Small intestine (tissue), 7 donors: ENCODE measurements around the gene PGAP3. TPM values are rescaled to one million over a fixed set of nuclear protein-coding genes. Genes with fewer than 3 reads are reported as not detected.

Experiments
- DNase-seq, 2 donors: peaks; one replicate each; pipeline versions ENCODE4 v3.0.0 to v3.0.0-alpha.2; 2013
- FAIRE-seq: peaks from 2 replicates; lab custom pipeline; 2012; peaks lifted over from hg19 to GRCh38; lab: Jason Lieb, UNC
- H3K27ac ChIP-seq, 3 donors: one replicate each; pipeline ENCODE4 v1.5.1; 2013; ENCODE audit warnings: low read length in 2 of 3, mild to moderate bottlenecking in 2 of 3, control low read depth in 1 of 3, inconsistent platforms in 1 of 3, low read depth in 1 of 3, moderate library complexity in 1 of 3
- H3K27me3 ChIP-seq, 3 donors: one replicate each; pipeline ENCODE4 v1.6.1; 2013; ENCODE audit warnings: low read length in 3 of 3, inconsistent platforms in 1 of 3; ENCODE audit not compliant: control insufficient read depth in 3 of 3, insufficient read depth in 3 of 3
- H3K36me3 ChIP-seq, 3 donors: one replicate each; pipeline ENCODE4 v1.6.1; 2013; ENCODE audit warnings: low read length in 3 of 3, inconsistent platforms in 1 of 3, low read depth in 1 of 3, mild to moderate bottlenecking in 1 of 3, moderate library complexity in 1 of 3; ENCODE audit not compliant: control insufficient read depth in 3 of 3, insufficient read depth in 2 of 3
- H3K4me1 ChIP-seq, 3 donors: one replicate each; pipeline ENCODE4 v1.6.1; 2013; ENCODE audit warnings: low read length in 2 of 3, inconsistent platforms in 1 of 3, low read depth in 1 of 3, mild to moderate bottlenecking in 1 of 3, moderate library complexity in 1 of 3; ENCODE audit not compliant: control insufficient read depth in 3 of 3, insufficient read depth in 2 of 3
- H3K4me3 ChIP-seq, 3 donors: one replicate each; pipeline ENCODE4 v1.5.1; 2013; ENCODE audit warnings: low read length in 3 of 3, control low read depth in 1 of 3, inconsistent platforms in 1 of 3, low read depth in 1 of 3, mild to moderate bottlenecking in 1 of 3, moderate library complexity in 1 of 3
- H3K9me3 ChIP-seq, 2 donors: one replicate each; pipeline ENCODE4 v1.6.1; 2013; ENCODE audit warnings: low read depth in 1 of 2, low read length in 1 of 2; ENCODE audit not compliant: control insufficient read depth in 2 of 2, insufficient read depth in 1 of 2
- WGBS, 3 donors: extraction: QIAGEN DNeasy Blood & Tissue Kit; methylation state at CpG; one replicate each; pipeline ENCODE4 v1.1.7; 2013; 5-methylcytosine and 5-hydroxymethylcytosine counted together
- polyA plus RNA-seq, 4 donors: library from polyadenylated mRNA; stranded (reverse) in 3 of 4; unstranded in 1 of 4; fragments of 200-250 nt in 3 of 4; fragments of 120-200 nt in 1 of 4; gene quantifications; one replicate each; pipeline versions ENCODE4 v1.2.1 to v1.2.3, GENCODE V29; 2013
- donor health status: healthy with polysubstance abuse.
- donor health status: control.
- donor health status: control.
- donor health status: Bipolar disorder and iron deficiency.
- donor health status: healthy.

PGAP3 gene
- polyA plus RNA-seq, 4 donors, result 20.6 to 41.1 (median 28.6) TPM

DNA sequence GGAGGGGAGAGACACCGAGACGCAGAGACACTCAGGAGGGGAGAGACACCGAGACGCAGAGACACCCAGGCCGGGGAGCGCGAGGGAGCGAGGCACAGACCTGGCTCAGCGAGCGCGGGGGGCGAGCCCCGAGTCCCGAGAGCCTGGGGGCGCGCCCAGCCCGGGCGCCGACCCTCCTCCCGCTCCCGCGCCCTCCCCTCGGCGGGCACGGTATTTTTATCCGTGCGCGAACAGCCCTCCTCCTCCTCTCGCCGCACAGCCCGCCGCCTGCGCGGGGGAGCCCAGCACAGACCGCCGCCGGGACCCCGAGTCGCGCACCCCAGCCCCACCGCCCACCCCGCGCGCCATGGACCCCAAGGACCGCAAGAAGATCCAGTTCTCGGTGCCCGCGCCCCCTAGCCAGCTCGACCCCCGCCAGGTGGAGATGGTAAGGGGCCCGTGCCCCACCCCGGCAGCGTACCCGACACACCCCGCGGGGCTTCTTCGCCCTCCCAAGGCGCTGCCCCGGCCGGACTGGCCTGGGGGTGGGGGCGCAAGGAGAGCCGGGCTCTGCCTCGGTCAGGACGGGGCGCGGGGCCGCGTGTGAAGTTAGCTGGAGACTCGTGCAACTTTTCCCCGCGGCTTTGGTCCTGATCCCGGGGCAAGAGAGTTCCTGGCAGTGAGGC lies 60.7 kb downstream of the PGAP3 start:
- Histone ChIP-seq H3K27me3 (peaks cover 0 to 13% (median 12%) of the 10 kb centered on the region in 3 donors), H3K36me3 (peaks cover 0 to 8% (median 0%) of the 10 kb centered on the region in 3 donors), H3K9me3 (no peaks in the 10 kb centered on the region), H3K4me1 (peaks cover 2 to 57% (median 3%) of the 10 kb centered on the region in 3 donors), H3K4me3 (peak overlapping the region; percentile 44 to 52 (median 48)), H3K27ac (peak overlapping the region; percentile 60 to 91 (median 85))
- 2 to 12% (median 5%) methylated on average over 34 to 72 of the region's 72 CpGs for WGBS, 3 donors
- DNase-seq (peak in 1 of 2 donors; percentile 34), FAIRE-seq (no peak)

DNA sequence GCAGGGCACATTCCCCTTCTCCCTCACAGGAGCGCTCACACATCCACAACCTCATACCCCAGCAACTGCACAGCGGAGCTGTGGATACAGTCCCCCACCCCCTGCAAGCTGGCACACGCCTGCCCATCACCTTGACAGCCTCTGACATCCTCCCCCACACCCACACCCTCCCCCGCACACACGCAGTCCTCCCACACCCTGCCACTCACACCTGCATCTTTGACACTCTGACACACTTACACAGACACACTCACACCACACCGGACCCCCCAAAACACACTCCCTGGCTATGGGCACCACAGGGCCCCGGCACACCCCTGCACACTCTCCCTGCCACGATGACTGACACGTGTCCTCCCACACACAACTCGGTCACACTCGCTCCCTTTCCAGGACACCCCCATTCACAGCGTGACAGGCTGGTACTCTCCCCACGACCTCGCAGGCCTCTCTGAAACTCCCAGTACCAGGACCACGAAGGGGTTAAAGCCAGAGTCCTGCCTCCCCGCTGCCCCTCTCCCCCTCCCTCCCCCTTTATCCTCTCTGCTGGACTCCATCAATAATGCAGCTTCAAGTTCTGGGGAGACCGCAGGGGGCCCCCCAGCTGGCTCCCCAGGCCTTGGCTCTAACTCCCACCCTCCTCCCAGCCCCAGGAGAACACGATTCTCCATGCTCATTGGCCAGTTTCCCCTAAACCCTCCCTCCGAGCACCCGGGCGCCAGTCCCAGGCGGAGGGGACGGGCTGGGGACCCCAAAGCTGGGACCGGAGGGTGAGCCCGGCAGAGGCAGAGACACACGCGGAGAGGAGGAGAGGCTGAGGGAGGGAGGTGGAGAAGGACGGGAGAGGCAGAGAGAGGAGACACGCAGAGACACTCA lies 61.4 kb downstream of the PGAP3 start, which contains the start of gene PPP1R1B:
Gene PPP1R1B, plus strand, starts transcription at position 782 of the 876 bp plus-strand sequence. CDS start 441 bp downstream, outside the sequence.
- WGBS, 3 donors, result 9 to 13% (median 10%) methylated on average over 29 of the region's 29 CpGs
- peak within 1 kb of the TSS; percentile 44 to 52 (median 48) for H3K4me3 ChIP-seq
- no peaks in the 10 kb centered on the region for H3K9me3 ChIP-seq
- peaks cover 0 to 8% (median 0%) of the 10 kb centered on the region in 3 donors for H3K36me3 ChIP-seq
- peaks cover 2 to 54% (median 3%) of the 10 kb centered on the region in 3 donors for H3K4me1 ChIP-seq
- H3K27ac ChIP-seq, result peak within 1 kb of the TSS; percentile 60 to 91 (median 85)
- H3K27me3 ChIP-seq, result peaks cover 0 to 13% (median 12%) of the 10 kb centered on the region in 3 donors
- FAIRE-seq (no peak), DNase-seq (peak; percentile 42 to 52)

DNA sequence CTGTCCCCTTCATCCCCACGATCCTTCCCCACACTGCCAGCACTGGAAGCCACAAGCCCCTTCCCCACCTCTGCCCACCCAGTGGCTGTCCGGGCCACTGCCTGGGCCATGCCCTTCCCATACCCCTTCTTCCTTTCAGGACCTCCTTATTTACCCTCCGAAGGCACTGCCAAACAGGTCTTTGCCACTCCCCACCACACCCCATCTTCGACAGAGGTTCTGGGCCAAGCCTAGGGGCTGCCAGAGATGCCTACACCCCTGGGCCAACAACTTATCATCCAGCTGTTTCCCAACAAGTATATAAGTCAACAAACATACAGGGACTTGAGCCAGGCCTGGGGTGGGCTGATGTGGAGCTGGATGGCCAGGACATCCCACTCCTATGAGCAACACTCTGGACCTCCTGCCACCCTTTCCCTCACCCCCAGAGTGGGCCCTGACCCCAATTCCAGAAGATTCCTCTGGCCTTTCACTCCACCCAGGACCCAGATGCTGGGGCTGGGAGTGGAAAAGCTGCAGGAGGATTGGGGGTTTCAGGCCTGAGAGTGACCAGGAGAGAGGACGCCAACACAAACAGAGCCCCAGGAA lies 62.6 kb downstream of the PGAP3 start:
- Histone ChIP-seq H3K9me3 (no peaks in the 10 kb centered on the region), H3K27ac (peak overlapping the region in 1 of 3 donors; percentile 2), H3K4me1 (peaks cover 2 to 49% (median 3%) of the 10 kb centered on the region in 3 donors), H3K4me3 (no peak overlapping the region), H3K36me3 (peaks cover 0 to 7% (median 0%) of the 10 kb centered on the region in 3 donors), H3K27me3 (peaks cover 0 to 13% (median 12%) of the 10 kb centered on the region in 3 donors)
- WGBS, 3 donors, result 36 to 46% (median 37%) methylated on average over 4 to 5 of the region's 5 CpGs
- DNase-seq, result peak in 1 of 2 donors; percentile 28
- FAIRE-seq, result no peak

DNA sequence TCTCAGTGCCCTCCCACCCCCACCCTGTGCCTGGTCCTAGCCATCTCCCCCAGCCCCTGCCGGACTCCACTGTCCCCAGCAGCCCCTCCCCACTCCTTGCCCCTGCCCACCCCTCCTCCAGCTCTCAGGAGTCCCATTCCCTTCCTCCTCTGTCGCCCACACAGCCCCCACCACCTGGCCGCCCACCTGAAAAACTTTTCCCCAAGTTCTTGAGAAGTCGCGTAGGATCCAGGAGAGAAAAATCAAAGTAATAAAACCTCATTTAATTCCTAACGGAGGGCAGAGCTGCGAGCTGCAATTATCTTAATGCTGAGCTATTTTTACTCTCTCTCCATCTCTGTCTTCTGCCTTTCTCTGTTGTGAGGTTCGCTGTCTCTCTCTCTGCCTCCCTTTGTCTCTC lies 63.5 kb downstream of the PGAP3 start:
- Histone ChIP-seq H3K27me3 (peaks cover 0 to 13% (median 12%) of the 10 kb centered on the region in 3 donors), H3K4me1 (peaks cover 2 to 53% (median 3%) of the 10 kb centered on the region in 3 donors), H3K36me3 (no peaks in the 10 kb centered on the region), H3K4me3 (no peak overlapping the region), H3K9me3 (no peaks in the 10 kb centered on the region), H3K27ac (no peak overlapping the region)
- DNase-seq (no peak), FAIRE-seq (no peak)
- 72 to 82% (median 75%) methylated on average over 8 of the region's 8 CpGs for WGBS, 3 donors

DNA sequence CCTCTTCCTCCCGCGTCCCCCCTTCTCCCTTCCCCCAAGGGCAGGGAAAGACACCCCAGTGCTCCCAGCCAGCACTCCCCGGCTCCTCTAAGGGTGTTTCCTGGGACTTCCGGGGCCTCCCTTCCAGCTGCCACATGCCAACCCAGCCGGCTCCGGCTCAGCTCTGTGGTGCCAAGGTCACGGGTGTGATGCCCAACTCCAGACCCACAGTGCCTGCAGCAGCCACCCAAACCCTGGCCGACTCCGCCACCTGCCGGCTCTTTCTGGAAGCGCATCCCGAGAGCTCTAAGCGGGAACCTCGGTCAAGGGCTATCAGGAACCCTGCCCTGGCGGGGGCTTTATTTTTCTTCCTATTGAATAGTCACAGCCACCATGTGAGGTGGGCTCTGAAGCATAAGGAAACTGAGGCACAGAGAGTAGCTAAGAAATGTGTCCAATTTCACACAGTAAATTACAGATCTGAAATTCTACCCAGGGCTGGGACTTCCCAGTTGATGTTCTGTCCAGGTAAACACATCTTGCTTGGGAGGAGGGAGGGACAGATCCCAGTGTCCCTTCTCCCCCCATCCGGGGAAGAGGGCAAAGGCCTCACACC lies 64.4 kb downstream of the PGAP3 start:
- DNase-seq, result peak; percentile 83 to 88
- H3K4me3 ChIP-seq, result no peak overlapping the region
- H3K27ac ChIP-seq, result no peak overlapping the region
- 0 to 5% (median 4%) methylated on average over 16 of the region's 16 CpGs for WGBS, 3 donors
- H3K4me1 ChIP-seq, result peaks cover 2 to 51% (median 3%) of the 10 kb centered on the region in 3 donors
- peaks cover 0 to 13% (median 12%) of the 10 kb centered on the region in 3 donors for H3K27me3 ChIP-seq
- H3K36me3 ChIP-seq, result no peaks in the 10 kb centered on the region
- H3K9me3 ChIP-seq, result no peaks in the 10 kb centered on the region
- FAIRE-seq, result no peak

DNA sequence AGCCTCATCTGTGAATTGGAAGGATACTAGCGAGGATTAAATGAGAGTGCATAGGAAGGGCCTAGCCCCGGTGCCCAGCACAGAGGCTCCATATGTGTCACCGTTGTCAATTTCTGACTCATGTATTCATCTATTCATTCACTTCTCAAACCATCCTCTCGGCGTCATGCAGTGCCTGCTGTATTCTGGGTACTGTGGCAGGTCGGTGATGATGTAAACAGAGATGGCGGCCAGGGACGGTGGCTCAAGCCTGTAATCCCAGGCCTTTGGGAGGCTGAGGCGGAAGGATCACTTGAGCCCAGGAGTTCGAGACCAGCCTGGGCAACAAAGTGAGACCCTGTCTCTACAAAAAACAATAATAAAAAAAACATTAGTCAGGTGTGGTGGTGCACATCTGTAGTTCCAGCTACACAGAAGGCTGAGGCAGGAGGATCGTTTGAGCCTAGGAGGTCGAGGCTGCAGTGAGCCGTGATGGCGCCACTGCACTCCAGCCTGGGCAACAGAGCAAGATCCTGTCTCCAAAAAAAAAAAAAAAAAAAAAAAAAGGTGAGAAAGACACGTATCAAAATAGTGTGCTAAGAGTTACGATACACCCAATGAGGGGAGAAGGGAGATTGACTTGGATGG lies 65.4 kb downstream of the PGAP3 start:
- FAIRE-seq (no peak), DNase-seq (no peak)
- no peaks in the 10 kb centered on the region for H3K9me3 ChIP-seq
- H3K4me3 ChIP-seq, result no peak overlapping the region
- WGBS, 3 donors, result 55 to 61% (median 56%) methylated on average over 16 of the region's 16 CpGs
- peak overlapping the region in 1 of 3 donors; percentile 1 for H3K27ac ChIP-seq
- peaks cover 2 to 44% (median 5%) of the 10 kb centered on the region in 3 donors for H3K4me1 ChIP-seq
- no peaks in the 10 kb centered on the region for H3K36me3 ChIP-seq
- H3K27me3 ChIP-seq, result peaks cover 0 to 13% (median 8%) of the 10 kb centered on the region in 3 donors

DNA sequence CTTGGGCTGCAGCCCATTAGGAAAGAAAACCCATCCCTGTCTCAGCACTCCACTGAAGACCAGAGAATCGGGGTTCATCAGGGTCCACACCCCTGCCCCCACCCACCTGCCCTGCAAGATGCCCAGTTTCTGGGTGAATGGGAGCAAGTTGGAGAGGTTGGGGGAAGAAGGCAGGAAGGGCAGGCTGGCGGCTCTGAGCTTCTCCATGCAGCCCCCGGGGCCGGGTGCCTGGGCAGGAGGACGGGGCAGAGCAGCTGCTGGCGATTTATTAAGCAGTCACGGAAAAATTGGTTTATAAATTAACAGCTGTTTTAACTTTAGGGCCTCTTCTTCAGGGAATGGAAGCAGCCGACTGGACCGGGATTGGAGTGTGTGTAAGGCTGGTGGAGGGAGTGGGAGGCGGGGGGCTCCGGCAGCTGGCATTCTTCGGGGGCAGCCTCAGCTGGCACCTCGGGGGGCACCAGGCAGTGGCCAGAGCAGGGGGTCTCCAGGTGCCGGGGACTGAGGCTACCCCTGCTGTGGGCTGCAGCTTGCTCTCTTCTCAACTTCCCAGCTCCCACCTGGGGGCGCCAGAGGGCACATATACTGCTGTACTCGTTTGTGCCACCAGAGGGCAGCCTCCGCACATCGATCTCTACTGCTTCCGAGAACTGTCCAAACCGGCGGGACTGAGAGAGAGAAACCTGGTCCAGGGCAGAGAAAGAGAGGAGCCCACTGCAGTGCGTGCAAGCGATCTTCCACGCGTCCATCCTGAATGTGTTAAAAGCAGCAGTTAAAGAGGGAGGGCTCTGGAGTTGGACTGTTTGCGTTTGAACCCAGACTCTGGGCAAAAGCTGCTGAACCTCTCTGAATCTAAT lies 66.1 kb downstream of the PGAP3 start:
- FAIRE-seq (no peak), DNase-seq (peak; percentile 85 to 89)
- Histone ChIP-seq H3K4me3 (no peak overlapping the region), H3K36me3 (no peaks in the 10 kb centered on the region), H3K27me3 (peaks cover 0 to 18% (median 8%) of the 10 kb centered on the region in 3 donors), H3K4me1 (peaks cover 2 to 40% (median 5%) of the 10 kb centered on the region in 3 donors), H3K27ac (peak overlapping the region in 1 of 3 donors; percentile 1), H3K9me3 (no peaks in the 10 kb centered on the region)
- 8 to 12% (median 9%) methylated on average over 24 to 26 of the region's 26 CpGs for WGBS, 3 donors
